ENCODE measurements around the gene OOSP1.

Gene OOSP1

GRCh38 chr11:59938132-59938531 lies at the start of gene OOSP1:
OOSP1 (plus strand) TSS chr11:59938432; CDS start chr11:59938455, 23 bp downstream.
- Histone ChIP-seq H3K27ac (no peak within 1 kb of the TSS), H3K36me3 (replicated peaks) (no peaks in the 10 kb centered on the region), H3K27me3 (replicated peaks) (no peaks in the 10 kb centered on the region), H3K4me3 (ENCODE audit: low read depth, low read length) (no peak within 1 kb of the TSS)
- in situ Hi-C loops (cut with HindIII; ENCODE audit: low pct_ligation_motif_present, low sequenced_read_pairs) = no loop called here
- TF ChIP-seq CTCF (IDR thresholded peaks at IDR 0.05; ENCODE audit: low read depth, low read length, missing control alignments) = no peak
- DNase-seq = no peak

- TF ChIP-seq CTCF (IDR thresholded peaks at IDR 0.05; ENCODE audit: low read depth, low read length, missing control alignments) = no peak
- in situ Hi-C loops (cut with HindIII; ENCODE audit: low pct_ligation_motif_present, low sequenced_read_pairs) = no loop called here
- no peak overlapping the region for H3K4me3 ChIP-seq (ENCODE audit: low read depth, low read length)
Measured at GRCh38 chr11:59891781-59892181, 46.5 kb upstream of the OOSP1 start.

GRCh38 chr11:59894616-59895015 lies 43.6 kb upstream of the OOSP1 start:
- no peaks in the 10 kb centered on the region for H3K27me3 ChIP-seq (replicated peaks)
- no peaks in the 10 kb centered on the region for H3K36me3 ChIP-seq (replicated peaks)
- in situ Hi-C loops (cut with HindIII; ENCODE audit: low pct_ligation_motif_present, low sequenced_read_pairs) = no loop called here
- H3K27ac ChIP-seq = no peak overlapping the region
- DNase-seq = no peak
- TF ChIP-seq CTCF (IDR thresholded peaks at IDR 0.05; ENCODE audit: low read depth, low read length, missing control alignments) = no peak
- H3K4me3 ChIP-seq (ENCODE audit: low read depth, low read length) = no peak overlapping the region

More at GRCh38 chr11:59891781-59892181, 46.5 kb upstream of the OOSP1 start:
- H3K27ac ChIP-seq = no peak overlapping the region
- H3K36me3 ChIP-seq (replicated peaks) = no peaks in the 10 kb centered on the region
- no peaks in the 10 kb centered on the region for H3K27me3 ChIP-seq (replicated peaks)
- peak; percentile 69 for DNase-seq

- Histone ChIP-seq H3K4me3 (ENCODE audit: low read depth, low read length) (no peak overlapping the region), H3K27ac (no peak overlapping the region), H3K27me3 (replicated peaks) (no peaks in the 10 kb centered on the region), H3K36me3 (replicated peaks) (no peaks in the 10 kb centered on the region)
- no peak for DNase-seq
- no peak for TF ChIP-seq CTCF (IDR thresholded peaks at IDR 0.05; ENCODE audit: low read depth, low read length, missing control alignments)
- in situ Hi-C loops (cut with HindIII; ENCODE audit: low pct_ligation_motif_present, low sequenced_read_pairs) = no loop called here
Measured at GRCh38 chr11:59898046-59898445, 40.2 kb upstream of the OOSP1 start.

- in situ Hi-C loops (cut with HindIII; ENCODE audit: low pct_ligation_motif_present, low sequenced_read_pairs) = no loop called here
- H3K27me3 ChIP-seq (replicated peaks) = no peaks in the 10 kb centered on the region
- H3K36me3 ChIP-seq (replicated peaks) = no peaks in the 10 kb centered on the region
- no peak overlapping the region for H3K4me3 ChIP-seq (ENCODE audit: low read depth, low read length)
- H3K27ac ChIP-seq = peak overlapping the region; percentile 82
- TF ChIP-seq CTCF (IDR thresholded peaks at IDR 0.05; ENCODE audit: low read depth, low read length, missing control alignments) = no peak
- peak; percentile 19 for DNase-seq
Measured at GRCh38 chr11:59898650-59899049, 39.6 kb upstream of the OOSP1 start.

- Histone ChIP-seq H3K27me3 (replicated peaks) (no peaks in the 10 kb centered on the region), H3K36me3 (replicated peaks) (no peaks in the 10 kb centered on the region), H3K4me3 (ENCODE audit: low read depth, low read length) (no peak overlapping the region), H3K27ac (peak overlapping the region; percentile 82)
- TF ChIP-seq CTCF (IDR thresholded peaks at IDR 0.05; ENCODE audit: low read depth, low read length, missing control alignments) = no peak
- in situ Hi-C loops (cut with HindIII; ENCODE audit: low pct_ligation_motif_present, low sequenced_read_pairs) = no loop called here
- peak; percentile 71 for DNase-seq
Measured at GRCh38 chr11:59899532-59899931, 38.7 kb upstream of the OOSP1 start.
